DMS153 (cell line): ENCODE data around the gene MFN1.
A peak's percentile ranks its signal among the peaks of the same experiment; 100 is the strongest.
"Not testable (repeated sequence)": the region's sequence is repeated elsewhere in the genome, so short reads cannot be mapped to it uniquely, and the experiment has no call there.

ENCODE experiments used
- DNase-seq: peaks from one replicate; lab custom pipeline; 2025; lab: John Stamatoyannopoulos, UW

MFN1 gene

DNA sequence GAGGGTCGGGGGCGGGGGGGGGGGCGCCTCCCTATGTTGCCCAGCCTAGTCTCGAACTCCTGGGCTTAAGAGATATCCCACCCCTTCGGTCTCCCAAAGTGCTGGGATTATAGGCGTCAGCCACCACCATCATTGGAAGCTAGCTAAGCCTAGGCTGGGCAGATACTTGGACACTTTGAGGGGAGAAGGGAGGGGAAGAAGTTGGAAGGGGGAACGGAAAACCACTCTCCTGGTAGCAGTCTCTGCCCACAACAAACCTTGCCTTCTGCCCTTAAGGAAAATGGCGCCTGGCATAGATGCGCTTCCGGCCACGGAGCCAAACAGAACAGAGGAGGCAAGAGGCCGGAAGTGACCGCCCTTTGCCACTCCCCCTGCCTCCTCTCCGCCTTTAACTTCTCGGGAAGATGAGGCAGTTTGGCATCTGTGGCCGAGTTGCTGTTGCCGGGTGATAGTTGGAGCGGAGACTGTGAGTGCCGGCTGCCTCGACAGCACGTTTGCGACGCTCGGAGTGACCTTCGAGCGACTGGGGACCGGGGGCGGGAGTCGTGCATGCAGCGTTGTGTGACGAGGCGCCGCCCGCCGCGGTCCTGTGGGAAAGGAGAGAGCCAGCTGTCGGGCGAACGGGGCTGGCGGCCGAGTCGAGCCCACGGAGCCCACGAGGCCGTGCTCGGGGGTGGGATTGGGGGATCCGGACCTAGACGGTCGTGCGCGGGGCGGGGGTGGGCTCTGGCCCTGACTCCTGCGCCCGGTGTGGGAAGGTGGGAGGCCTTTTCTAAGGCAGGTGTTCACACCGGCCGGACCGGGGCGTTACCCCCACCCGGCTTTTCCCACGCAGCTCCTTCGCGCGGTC lies at the start of gene MFN1:
TSS of gene MFN1 (plus strand) at position 365 of the 850 bp plus-strand sequence. CDS start 1,143 bp downstream, outside the sequence.
- DNase-seq: peak; percentile 94

DNA sequence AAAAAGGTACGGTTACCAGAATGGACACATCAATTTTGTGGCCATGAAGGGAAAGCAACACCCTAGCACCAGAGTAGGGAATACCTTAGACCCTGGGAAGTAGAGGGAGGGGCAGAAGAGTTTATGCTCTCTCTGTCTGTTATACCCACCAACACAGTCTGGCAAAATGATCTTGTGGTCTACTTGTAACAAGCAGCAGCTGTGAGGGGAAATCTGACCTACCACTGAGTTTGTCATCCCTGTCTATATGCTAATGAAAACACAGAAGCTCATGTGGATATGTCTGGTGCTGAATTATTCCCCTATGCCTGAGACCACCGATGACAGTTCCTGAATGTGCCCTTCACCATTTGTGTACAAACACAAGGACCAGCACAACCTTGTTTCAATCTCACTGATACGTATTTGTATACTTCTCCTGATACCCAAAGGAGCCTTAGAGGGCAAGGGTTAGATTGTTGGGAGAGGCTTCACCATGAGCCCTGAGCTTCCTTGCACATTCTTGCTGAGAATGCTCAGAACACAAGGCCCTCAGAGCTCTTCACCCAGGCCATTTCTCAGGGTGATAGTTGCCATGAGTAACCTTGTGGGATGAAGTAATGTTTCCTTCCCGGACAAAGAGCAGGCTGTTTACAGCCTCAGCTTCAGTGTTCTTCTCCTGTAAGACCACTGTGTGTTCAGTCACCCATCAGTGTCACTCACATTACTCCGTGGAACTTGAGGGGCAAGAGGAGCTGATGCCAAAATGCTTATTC lies 49.4 kb upstream of the MFN1 start:
- no peak for DNase-seq

DNA sequence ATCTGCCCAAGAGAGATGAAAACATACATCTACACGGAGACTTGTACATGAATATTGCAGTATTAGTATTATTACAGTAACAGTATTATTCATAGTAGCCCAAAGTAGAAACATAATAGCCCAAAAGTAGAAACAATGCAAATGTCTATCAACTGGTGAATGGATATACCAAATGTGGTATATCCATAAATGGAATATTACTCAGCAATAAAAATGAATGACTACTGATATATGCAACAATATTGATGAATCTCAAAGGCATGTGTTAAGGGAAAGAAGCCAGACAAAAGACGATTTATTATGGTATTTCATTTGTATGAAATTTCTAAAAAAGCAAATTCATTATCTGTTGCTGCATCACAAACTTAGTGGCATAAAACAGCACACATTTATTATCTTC lies 48.2 kb upstream of the MFN1 start:
- no peak for DNase-seq

DNA sequence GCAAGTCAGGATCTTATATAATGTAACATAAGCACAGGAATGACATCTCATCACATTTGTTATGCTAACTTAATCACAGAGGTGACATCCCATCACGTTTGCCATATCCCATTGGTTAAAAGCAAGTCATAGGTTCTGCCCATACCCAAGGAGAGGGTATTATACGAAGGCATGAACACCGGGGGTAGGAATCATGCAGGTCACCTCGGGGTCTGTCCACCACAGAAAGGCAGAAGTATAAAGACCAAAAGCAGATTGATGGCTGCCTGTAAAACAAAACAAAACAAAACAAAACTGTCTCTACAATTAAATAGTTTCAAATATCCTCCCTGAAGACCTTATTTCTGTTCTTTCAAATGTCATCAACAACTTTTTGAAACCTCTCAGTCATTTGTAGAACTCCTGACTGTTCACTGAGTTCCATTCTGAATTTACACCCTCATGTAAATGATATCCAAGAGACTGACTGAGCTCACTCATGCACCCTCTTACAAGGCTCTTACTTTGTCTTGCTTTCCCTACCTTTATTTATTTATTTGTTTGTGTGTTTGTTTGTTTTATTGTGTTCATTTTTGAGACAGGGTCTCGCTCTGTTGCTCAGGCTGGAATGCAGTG lies 47.4 kb upstream of the MFN1 start:
- no peak for DNase-seq

DNA sequence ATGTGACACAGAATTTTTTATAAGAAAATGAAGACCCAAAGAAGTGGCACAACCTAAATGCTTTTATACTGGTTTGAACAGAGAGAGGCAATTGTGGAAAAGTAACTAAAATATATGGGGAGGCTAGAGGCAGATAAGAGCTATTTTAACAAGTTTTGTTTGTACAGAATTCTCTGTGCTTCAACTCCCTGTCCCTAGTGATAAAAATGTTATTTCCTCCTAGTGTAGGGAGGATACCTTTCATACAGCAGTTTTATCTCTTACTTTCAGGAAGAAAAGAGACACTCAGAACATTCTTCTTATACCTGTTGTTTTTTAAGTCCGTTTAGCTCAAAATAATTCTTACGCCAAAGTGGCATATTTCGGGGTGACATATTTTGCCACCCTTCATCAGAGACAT lies 45.9 kb upstream of the MFN1 start:
- no peak for DNase-seq

DNA sequence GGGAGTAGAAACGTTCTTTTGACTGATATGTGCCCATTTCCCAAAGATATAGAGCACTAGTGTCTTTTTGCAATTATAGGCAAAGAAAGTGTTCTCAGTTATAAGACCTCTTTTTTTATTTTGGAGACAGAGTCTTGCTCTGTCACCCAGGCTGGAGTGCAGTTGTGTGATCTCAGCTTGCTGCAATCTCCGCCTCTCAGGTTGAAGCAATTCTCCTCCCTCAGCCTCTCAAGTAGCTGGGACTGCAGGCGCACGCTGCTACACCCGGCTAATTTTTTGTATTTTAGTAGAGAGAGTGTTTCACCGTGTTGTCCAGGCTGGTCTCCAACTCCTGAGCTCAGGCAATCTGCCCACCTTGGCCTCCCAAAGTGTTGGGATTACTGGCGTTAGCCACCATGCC lies 45.4 kb upstream of the MFN1 start:
- DNase-seq: no peak

DNA sequence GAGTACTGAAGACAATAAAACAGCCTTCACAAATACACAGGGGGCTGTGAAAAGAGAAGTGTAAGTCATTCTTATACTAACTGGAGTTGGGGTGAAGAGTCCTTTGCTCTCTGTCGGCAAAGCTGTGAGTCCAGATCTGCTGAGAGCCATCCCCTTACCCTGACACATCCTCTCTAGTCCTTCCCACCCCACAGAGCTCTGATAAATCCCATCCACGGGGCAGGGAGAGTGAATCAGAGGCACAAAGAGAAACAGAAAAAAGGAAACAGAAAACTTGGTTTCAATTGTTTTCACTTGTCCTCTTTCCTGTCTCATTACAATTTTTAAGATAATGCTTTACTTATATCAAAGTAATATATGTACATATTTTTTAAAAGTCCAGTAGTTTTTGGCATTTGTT lies 42.9 kb upstream of the MFN1 start:
- DNase-seq: no peak

DNA sequence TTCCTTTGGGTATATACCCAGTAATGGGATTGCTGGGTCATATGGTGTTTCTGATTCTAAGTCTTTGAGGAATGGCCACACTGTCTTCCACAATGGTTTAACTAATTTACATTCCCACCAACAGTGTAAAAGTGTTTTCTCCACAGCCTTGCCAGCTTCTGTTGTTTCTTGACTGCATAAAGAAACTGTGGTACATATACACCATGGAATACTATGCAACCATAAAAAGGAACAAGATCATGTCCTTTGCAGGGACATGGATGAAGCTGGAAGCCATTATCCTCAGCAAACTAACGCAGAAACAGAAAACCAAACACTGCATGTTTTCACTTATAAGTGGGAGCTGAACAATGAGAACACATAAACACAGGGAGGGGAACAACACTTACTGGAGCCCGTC lies 40.1 kb upstream of the MFN1 start:
- DNase-seq: not testable (repeated sequence)

DNA sequence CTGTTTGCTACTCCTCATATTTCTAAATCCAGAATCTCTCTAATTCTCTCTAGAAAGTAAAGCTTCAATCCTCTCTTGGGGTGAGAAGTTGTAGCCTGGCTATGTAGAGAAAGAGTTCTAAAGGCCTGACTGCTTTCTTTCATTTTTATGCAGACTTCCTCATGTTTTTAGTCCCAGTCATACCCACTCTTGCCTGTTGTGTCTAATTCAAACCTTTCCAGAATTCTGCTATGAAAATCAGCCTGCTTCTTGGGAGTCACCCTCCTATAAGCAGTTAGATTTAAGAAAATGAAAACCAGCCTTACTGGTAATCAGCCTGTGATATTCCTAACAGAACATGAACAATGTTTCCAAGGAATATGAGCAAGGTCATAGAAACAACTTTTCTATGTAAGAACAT lies 39.5 kb upstream of the MFN1 start:
- DNase-seq: no peak

DNA sequence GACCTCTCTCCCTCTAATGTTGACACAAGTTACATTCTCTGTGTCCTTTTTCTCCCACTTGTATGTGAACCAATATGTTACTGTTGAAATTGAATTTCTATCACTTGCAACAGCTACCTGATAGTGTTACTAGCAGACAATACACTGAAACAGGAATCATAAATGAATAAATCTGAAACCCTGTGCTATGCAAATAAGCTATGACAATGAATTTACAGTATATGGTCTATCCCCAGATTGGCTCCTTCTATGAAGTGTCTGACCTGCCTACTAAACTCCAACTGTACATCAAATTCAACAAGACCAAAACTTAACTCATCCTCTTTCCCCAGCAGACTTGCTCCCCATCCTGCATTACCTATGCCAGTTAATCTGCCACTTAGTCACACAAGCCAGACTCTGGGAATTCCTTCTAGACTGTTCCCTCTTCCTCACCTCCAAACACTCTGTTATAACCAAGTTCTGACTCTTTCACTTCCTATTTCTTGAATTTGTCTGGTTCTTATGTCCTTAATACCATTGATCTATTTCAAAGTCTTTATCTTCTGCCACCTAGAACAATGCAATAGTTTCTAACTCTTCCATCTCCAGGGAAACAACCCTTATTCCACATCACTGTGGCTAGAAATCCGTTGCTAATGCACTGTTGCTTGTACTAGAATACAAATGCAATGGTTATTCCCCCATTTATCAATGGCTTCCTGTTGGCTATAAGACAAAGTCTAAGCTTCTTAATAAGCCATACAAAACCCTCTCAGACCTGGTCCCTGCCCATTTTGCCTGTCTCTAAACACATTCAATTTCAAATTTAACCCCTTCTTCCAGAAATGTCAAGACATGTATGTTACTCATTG lies 38.1 kb upstream of the MFN1 start:
- no peak for DNase-seq

DNA sequence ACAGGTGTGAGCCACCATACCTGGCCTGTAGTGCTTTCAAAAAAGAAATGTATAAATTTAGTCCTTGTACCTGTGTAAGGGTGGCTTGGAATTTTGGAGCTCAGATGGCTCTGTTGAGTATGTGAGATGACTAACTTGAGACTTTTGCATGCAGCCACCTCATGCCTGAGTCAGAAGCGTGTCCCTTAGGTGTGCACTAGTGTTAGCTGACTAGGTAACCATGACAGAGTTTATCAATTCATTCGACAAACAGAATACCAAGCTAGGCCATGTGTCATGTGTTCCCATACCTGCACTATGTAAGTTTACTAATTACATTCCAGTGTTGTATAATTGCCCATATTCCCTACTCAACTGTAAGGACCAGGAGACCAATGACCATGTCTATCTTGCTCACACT lies 28.6 kb upstream of the MFN1 start:
- no peak for DNase-seq

DNA sequence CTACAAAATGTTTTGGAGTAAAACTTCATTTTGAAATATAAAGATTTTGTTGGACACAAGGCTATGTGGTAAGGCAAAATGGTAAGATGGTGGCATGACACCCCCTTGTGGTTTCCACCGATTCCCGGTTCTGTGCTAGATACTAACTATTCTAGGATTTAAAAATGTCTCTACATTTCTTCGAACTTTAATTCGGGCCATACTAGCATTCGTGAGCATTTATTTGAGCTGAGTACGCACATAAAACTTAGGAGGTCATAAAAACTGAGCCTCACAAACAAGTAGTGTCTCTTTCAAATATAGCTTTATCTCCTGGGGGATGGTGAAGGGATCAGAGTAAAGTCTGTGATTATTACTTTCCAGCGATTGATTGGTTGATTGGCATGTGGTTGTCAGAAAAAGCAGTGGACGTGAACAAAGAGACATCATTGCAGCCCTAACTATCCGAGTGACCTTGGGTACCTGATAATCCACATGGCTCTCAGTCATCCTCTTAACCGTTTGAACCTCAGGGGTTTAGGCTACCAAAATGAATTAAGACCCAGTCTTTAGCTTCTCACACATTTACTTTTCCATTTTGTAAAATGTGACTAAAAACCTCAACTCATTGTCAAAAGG lies 25.7 kb upstream of the MFN1 start:
- DNase-seq: no peak

DNA sequence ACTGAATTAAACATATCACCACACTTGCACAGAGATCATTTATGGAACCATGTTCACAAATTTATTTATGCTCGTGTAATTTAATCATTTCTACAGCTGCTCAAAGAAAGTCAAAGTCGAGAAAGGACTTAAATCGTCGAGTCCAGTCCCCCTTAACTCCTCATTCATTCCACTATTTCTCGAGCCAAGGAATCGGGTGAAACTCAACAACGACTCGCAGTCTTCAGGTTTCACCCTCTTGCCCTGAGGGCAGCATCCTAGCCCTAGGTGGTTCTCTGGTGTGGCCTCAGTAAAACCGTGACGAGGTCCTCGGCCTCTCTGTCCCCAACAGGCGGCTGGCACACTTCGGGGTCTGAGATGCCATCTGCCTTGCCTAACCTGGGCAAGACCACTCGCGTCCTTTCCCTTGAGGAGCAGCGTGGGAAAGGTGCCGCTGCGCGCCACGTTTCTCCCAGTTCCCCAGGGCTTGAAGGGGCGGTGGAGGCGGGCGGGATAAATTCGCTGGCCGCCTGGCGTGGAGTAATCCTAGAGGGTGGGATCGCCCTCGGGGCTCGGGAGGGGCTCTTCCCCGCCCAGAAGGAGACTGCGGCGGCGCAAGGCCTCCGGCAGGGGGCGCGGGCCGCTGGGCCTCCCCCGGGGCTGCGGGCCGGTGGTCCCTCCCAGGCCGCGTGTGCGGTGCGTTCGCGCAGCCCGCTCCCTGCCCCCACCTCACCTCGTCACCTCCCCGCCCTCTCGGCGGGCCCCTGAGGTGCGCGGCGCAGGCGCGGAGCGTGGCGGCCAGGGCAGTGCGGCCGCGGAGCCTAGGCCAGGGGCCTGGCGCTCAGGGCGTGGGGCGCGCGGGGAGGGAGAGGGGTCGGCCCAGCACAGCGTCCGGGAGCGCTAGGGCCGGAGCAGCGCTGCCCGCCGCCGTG lies 25.0 kb upstream of the MFN1 start, which contains the start of gene ZNF639:
TSS of gene ZNF639 (plus strand) at position 746 of the 911 bp plus-strand sequence. CDS start 5,263 bp downstream, outside the sequence.
- peak; percentile 55 for DNase-seq

DNA sequence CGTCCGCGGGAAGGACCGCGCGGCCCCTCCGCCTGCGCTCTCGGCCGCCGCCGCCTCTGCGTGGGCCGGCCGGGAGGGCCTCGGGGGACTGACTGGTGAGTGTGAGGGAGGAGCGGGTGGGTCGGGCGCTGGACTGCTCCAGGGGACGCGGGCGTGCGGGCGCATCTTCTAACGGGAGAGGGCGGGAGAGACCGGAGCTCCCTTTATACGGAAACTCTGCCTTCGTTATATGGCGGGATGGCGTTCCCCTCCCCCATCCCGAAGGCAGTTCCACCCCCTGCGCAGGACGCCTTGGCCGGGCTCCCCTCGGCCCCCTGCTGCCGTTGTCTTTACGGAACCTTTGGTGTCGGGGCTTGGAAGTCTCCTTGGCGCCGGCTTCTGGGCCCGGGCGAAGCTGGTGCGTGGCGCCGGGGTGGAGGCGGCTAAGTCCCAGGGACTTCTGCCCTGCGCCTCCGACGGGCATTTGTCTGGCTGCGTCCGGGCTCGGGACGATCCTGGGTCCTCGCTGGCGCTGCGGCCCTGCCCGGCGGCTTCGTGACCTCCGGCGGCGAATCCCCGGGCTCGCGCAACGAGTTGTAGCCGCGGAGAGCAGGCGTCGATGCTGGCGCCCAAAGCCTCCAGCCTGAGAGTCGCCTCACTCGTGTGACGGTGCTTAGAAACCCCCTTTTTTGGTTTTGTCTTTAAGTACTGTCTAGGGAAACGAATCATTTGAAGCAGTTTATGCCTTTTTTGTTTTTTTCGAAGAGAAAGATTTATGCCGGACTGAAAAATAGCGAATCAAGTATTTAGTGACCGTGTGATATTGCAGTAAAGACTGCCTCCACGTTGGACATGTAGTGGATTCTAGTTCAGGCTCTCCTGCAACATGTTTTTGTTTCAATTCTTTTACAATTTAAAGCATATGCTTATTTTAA lies 24.1 kb upstream of the MFN1 start:
- peak; percentile 25 for DNase-seq

DNA sequence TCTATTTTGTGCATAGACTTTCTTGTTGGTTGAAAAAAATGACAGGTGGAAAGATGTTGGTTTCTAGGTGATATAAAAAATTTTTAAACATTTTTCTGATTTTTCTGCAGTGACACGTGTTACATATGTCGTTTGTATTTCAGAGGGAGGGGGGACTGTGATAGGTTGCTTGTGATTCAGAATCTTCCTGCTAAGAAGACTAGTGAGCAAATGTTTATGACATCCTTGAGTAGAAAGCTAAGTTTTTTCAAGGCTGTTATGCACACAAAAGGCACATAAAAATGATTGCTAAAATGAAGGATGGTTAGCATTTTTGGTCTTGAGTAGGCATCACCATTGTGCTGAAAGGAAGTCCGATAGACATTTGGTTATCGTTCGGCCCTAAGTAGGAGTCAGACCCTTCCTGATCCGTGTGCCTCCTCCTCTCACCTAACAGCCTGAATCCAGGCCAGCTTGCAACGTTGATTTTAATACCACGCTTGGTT lies 23.2 kb upstream of the MFN1 start:
- DNase-seq: no peak

DNA sequence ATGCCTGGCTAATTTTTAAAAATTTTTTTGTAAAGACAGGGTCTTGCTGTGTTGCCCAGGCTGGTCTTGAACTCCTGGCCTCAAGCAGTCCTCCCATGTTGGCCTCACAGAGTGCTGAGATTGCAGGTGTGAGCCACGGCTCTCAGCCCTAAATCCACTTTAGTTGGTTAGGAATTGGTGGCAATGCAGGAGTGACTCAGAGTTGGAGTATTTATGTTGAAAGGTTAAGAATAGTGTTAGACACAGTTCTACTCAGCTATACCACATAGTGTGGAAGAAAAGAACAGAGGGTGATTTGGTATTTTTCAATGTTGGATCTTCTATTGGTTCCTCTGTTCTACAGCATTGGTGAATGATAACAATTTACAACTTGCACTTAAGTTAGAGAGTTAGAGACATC lies 17.1 kb upstream of the MFN1 start:
- no peak for DNase-seq

DNA sequence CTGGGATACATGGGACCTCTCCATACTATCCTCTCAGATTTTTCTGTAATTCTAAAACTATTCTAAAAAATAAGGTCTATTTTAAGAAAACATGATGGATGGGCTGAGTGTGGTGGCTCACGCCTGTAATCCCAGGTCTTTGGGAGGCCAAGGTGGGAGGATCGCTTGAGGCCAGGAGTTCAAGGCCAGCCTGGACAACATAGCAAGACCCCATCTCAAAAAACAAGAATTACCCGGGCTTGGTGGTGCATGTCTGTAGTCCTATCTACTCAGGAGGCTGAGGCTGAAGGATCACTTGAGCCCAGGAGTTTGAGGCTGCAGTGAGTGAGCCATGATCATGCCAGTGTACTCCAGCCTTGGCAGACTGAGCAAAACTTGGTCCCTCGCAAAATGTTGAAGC lies 15.3 kb upstream of the MFN1 start:
- no peak for DNase-seq

DNA sequence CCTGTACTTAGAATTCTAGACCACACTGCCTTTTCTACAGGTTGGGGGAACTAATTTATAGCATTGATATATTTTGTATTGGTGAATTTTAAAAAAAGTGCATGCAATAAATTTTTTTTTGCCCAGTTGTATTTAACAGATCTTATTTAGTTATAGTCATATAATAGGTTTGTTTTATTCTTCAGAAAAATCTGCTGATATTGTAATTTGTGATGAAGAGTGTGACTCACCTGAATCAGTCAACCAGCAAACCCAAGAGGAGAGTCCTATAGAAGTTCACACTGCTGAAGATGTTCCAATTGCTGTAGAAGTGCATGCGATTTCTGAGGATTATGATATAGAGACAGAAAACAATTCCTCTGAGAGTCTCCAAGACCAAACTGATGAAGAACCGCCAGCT lies 14.4 kb upstream of the MFN1 start:
- DNase-seq: no peak

DNA sequence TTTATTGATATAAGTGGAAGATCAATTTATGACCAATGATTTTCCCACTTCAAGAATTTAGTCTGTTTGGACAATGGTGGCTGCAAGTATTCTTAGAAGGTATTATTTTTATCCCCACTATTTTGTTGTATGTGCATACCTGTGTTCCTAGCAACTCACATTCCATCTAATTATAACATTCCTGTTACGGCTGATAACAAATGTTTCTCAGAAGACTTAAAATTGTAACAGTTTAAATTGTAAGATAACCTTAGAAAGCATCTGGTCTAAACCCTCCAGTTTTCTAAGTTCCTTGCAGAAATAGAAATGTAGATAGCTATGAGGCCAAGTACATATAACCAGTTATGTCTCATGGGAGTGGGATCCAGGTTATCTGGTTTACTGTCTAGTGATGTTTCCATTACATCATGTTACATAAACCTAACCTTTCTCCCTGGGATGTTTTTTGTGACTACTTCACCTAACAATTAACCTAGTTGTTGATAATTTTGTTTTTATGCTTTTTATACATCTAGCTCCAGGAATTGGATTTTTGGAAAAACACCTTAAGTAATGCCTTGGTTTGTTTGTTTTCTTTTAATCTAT lies 11.1 kb upstream of the MFN1 start:
- no peak for DNase-seq
